ENCODE measurements around the gene GDF2. TPM values are rescaled to one million over a fixed set of nuclear protein-coding genes. Genes with fewer than 3 reads are reported as not detected.

GDF2 gene
- total RNA-seq, 1 donor from 2014 or later = not detected

- Mint-ChIP-seq H3K9me3 (no peaks in the 10 kb centered on the region), H3K36me3 (no peaks in the 10 kb centered on the region), H3K4me1 (peaks cover 4% of the 10 kb centered on the region), H3K27me3 (ENCODE audit: low read depth) (peaks cover 90% of the 10 kb centered on the region), H3K27ac (no peak overlapping the region), H3K4me3 (no peak overlapping the region)
- DNase-seq (ENCODE audit: low spot score in 2 of 2, unreplicated experiment in 2 of 2) = no peak
- TF ChIP-seq CTCF (IDR thresholded peaks at IDR 0.05; ENCODE audit: unreplicated experiment) = no peak
These were observed 28.2 kb upstream of the GDF2 start for GRCh38 chr10:47294057-47294456.

GRCh38 chr10:47294501-47294900 lies 27.8 kb upstream of the GDF2 start:
- peaks cover 5% of the 10 kb centered on the region for H3K4me1 Mint-ChIP-seq
- no peak for TF ChIP-seq CTCF (IDR thresholded peaks at IDR 0.05; ENCODE audit: unreplicated experiment)
- no peaks in the 10 kb centered on the region for H3K9me3 Mint-ChIP-seq
- H3K27me3 Mint-ChIP-seq (ENCODE audit: low read depth) = peaks cover 91% of the 10 kb centered on the region
- no peak overlapping the region for H3K27ac Mint-ChIP-seq
- no peak for DNase-seq (ENCODE audit: low spot score in 2 of 2, unreplicated experiment in 2 of 2)
- H3K4me3 Mint-ChIP-seq = no peak overlapping the region
- no peaks in the 10 kb centered on the region for H3K36me3 Mint-ChIP-seq

GRCh38 chr10:47295411-47295810 lies 26.8 kb upstream of the GDF2 start:
- Mint-ChIP-seq H3K27me3 (ENCODE audit: low read depth) (peaks cover 88% of the 10 kb centered on the region), H3K4me1 (peaks cover 5% of the 10 kb centered on the region), H3K27ac (no peak overlapping the region), H3K36me3 (no peaks in the 10 kb centered on the region), H3K9me3 (no peaks in the 10 kb centered on the region), H3K4me3 (no peak overlapping the region)
- TF ChIP-seq CTCF (IDR thresholded peaks at IDR 0.05; ENCODE audit: unreplicated experiment) = no peak
- no peak for DNase-seq (ENCODE audit: low spot score in 2 of 2, unreplicated experiment in 2 of 2)

GRCh38 chr10:47296156-47296894 lies 25.9 kb upstream of the GDF2 start:
- H3K4me3 Mint-ChIP-seq = no peak overlapping the region
- TF ChIP-seq CTCF (IDR thresholded peaks at IDR 0.05; ENCODE audit: unreplicated experiment) = no peak
- DNase-seq (ENCODE audit: low spot score in 2 of 2, unreplicated experiment in 2 of 2) = no peak
- H3K36me3 Mint-ChIP-seq = no peaks in the 10 kb centered on the region
- no peaks in the 10 kb centered on the region for H3K9me3 Mint-ChIP-seq
- peaks cover 91% of the 10 kb centered on the region for H3K27me3 Mint-ChIP-seq (ENCODE audit: low read depth)
- H3K4me1 Mint-ChIP-seq = peaks cover 8% of the 10 kb centered on the region
- H3K27ac Mint-ChIP-seq = no peak overlapping the region

- TF ChIP-seq CTCF (IDR thresholded peaks at IDR 0.05; ENCODE audit: unreplicated experiment) = no peak
- Mint-ChIP-seq H3K4me3 (no peak overlapping the region), H3K36me3 (no peaks in the 10 kb centered on the region), H3K4me1 (peaks cover 8% of the 10 kb centered on the region), H3K27ac (no peak overlapping the region), H3K9me3 (no peaks in the 10 kb centered on the region), H3K27me3 (ENCODE audit: low read depth) (peaks cover 91% of the 10 kb centered on the region)
- DNase-seq (ENCODE audit: low spot score in 2 of 2, unreplicated experiment in 2 of 2) = no peak
These were observed 25.3 kb upstream of the GDF2 start for GRCh38 chr10:47296941-47297340.
